HUES48 (cell line): ENCODE data around the gene NPIPA2.
"Not testable (repeated sequence)": the region's sequence is repeated elsewhere in the genome, so short reads cannot be mapped to it uniquely, and the experiment has no call there.

Experiments used
- H3K27ac ChIP-seq: one replicate; pipeline ENCODE4 v1.7.0; 2013; ENCODE audit warnings: low read depth, low read length, inconsistent platforms
- H3K27me3 ChIP-seq: 2 replicates; pipeline ENCODE4 v1.6.1; 2013; ENCODE audit warnings: mild to moderate bottlenecking, low read length; ENCODE audit not compliant: control insufficient read depth, insufficient read depth
- H3K36me3 ChIP-seq: 2 replicates; pipeline ENCODE4 v1.6.1; 2013; ENCODE audit warnings: low read length; ENCODE audit not compliant: control insufficient read depth, insufficient read depth
- H3K4me1 ChIP-seq: 2 replicates; pipeline ENCODE4 v1.6.1; 2013; ENCODE audit warnings: mild to moderate bottlenecking, low read length; ENCODE audit not compliant: control insufficient read depth, insufficient read depth
- H3K4me3 ChIP-seq: 2 replicates; pipeline ENCODE4 v1.5.1; 2013; ENCODE audit warnings: mild to moderate bottlenecking, low read depth, low read length
- H3K9ac ChIP-seq: 2 replicates; pipeline ENCODE4 v1.6.1; 2013; ENCODE audit warnings: mild to moderate bottlenecking, low read depth, low read length, moderate library complexity
- H3K9me3 ChIP-seq: 2 replicates; pipeline ENCODE4 v1.6.1; 2013; ENCODE audit warnings: low read length; ENCODE audit not compliant: control insufficient read depth, insufficient read depth

Gene NPIPA2

GRCh38 chr16:14779368-14779877, 37.1 kb downstream of the NPIPA2 start:
- H3K36me3 ChIP-seq, H3K4me3 ChIP-seq, H3K27me3 ChIP-seq, H3K9me3 ChIP-seq, H3K27ac ChIP-seq, H3K4me1 ChIP-seq, H3K9ac ChIP-seq: not testable (repeated sequence)

DNA sequence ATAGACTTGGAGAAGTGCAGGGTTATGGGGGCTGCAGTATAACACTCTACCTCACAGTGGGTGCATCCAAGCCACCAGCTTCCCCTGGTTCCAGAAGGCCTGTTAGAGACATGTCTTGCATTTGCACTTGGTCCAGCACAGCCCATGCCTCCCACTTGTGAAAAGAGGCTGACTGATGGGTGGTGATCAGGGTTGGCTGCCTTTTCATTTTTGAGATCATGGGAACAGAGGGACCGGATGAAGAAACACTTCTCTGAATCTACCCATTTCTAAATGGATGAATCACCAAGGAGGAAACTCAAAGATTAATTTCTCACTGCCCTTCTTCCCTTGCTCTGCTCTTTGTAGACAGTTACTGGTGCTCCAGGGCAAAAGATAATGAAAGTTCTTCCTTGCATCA, 43.8 kb downstream of the NPIPA2 start:
- not testable (repeated sequence) for H3K36me3 ChIP-seq, H3K27ac ChIP-seq, H3K9me3 ChIP-seq, H3K27me3 ChIP-seq, H3K4me3 ChIP-seq, H3K4me1 ChIP-seq, H3K9ac ChIP-seq

- not testable (repeated sequence) for H3K27ac ChIP-seq, H3K4me3 ChIP-seq, H3K36me3 ChIP-seq, H3K9me3 ChIP-seq, H3K4me1 ChIP-seq, H3K9ac ChIP-seq, H3K27me3 ChIP-seq
These were observed 47.2 kb downstream of the NPIPA2 start for GRCh38 chr16:14789577-14789976.

DNA sequence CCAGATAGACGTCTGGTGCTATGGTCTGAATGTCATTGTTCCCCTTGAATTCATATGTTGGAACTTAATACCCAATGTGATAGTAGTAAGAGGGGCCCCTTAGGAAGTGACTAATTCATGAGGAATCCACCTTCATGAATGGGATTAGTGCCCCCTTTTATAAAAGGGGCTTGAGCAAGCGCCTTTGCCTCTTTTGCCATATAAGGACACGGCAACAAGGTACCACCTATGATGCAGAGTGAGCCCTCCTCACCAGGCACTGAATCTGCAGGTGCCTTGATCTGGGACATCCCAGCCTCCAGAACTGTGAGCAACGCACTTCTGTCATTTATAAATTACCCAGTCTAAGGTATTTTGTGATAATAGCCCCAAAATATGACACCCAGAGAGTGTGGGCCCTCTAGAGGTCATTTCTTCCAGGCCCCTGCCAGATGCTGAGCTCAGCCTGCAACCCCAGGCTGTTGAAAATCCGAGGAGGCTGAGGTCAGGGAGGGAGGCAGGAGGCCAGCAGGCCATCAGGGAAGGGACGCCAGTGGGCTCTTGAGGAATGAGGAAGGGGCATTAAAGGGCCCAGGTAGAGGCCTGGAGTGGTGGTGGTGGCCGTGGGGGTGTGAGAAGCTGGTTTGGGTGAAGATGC, 48.1 kb downstream of the NPIPA2 start:
- not testable (repeated sequence) for H3K36me3 ChIP-seq, H3K4me3 ChIP-seq, H3K9me3 ChIP-seq, H3K9ac ChIP-seq, H3K27me3 ChIP-seq, H3K4me1 ChIP-seq, H3K27ac ChIP-seq

GRCh38 chr16:14792914-14793313, 50.6 kb downstream of the NPIPA2 start:
- not testable (repeated sequence) for H3K4me3 ChIP-seq, H3K27me3 ChIP-seq, H3K27ac ChIP-seq, H3K9ac ChIP-seq, H3K9me3 ChIP-seq, H3K36me3 ChIP-seq, H3K4me1 ChIP-seq

GRCh38 chr16:14797558-14797957, 55.2 kb downstream of the NPIPA2 start:
- not testable (repeated sequence) for H3K9ac ChIP-seq, H3K36me3 ChIP-seq, H3K4me3 ChIP-seq, H3K9me3 ChIP-seq, H3K27ac ChIP-seq, H3K27me3 ChIP-seq, H3K4me1 ChIP-seq

DNA sequence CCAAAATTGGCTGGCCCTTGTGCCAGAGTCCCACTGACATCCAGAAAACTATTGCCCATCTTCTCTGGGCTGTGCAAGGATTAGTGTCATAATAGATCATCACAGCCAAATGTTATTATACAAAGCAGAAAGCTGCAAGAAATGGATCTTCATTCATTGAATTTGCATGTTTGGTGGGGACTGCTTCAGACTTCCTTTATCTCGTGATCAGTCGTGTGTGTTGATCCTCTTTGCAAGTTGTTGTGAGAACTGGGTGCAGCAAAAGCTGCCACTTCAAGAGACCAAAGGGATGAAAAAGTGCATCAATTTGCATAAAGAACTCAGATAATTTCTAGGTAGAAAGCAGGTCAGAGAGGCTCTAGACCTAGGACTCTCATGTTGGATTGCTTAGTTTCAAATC, 61.2 kb downstream of the NPIPA2 start:
- not testable (repeated sequence) for H3K36me3 ChIP-seq, H3K9ac ChIP-seq, H3K27ac ChIP-seq, H3K4me3 ChIP-seq, H3K27me3 ChIP-seq, H3K9me3 ChIP-seq, H3K4me1 ChIP-seq

DNA sequence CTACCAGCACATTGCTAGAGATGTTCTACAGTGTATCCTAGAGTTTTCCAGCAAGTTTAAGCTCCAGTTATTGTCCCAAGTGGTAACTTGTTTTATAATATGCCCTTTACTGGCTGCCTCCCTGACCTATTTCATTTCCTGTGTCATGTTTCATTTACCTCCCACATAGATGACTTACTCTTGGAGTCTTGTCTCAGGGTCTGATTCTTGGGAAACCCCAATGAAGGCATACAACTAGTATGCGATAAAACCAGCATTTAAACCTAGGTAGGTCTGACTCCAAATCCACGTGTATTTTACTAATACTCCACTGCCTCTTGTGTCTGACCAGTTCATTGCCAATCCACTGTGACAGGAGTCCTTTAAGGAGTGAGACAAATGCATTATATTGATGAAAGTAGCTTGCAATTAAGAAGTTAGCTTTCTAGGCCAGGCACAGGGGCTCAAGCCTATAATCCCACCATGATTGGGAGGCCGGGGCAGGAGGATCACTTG, 64.9 kb downstream of the NPIPA2 start:
- H3K4me1 ChIP-seq, H3K9me3 ChIP-seq, H3K4me3 ChIP-seq, H3K9ac ChIP-seq, H3K27ac ChIP-seq, H3K27me3 ChIP-seq, H3K36me3 ChIP-seq: not testable (repeated sequence)

DNA sequence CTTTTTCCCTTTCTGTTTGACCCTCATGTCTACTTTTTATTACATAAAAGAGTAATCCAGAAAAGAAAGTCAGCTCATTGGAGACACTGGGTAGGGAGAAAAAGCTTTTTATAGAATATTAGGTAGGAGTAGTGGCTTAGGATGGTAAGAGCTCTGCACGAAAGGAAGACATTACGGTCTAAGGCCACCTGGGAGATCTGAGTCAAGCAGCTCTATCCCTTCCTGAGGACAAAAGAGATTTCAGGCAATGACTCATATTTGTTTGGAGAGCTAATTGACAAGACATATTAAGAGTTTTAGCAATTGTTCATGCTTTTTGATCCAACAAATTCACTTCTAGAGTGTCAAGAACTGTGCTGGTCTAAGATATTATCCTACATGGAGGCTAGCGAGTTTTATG, 71.6 kb downstream of the NPIPA2 start:
- H3K9me3 ChIP-seq, H3K4me3 ChIP-seq, H3K9ac ChIP-seq, H3K4me1 ChIP-seq, H3K36me3 ChIP-seq, H3K27ac ChIP-seq, H3K27me3 ChIP-seq: not testable (repeated sequence)
